A549 (cell line): Measurements from ENCODE around the gene PCDHGA10.

ENCODE experiments used
- CBX8 ChIP-seq: fragments of 200-600 bp; sonication (generic); IDR thresholded peaks from 2 replicates; pipeline ENCODE4 v1.6.1; 2016
- JUN ChIP-seq, 2 experiments: fragments of >200 bp; sonication (Bioruptor Twin); formaldehyde crosslinking; IDR thresholded peaks; 2 replicates in 1 of 2; 3 replicates in 1 of 2; pipeline ENCODE4 v1.6.1; 2016 to 2017
- JUNB ChIP-seq: fragments of >200 bp; sonication (Bioruptor Twin); formaldehyde crosslinking; IDR thresholded peaks from 2 replicates; pipeline ENCODE4 v1.6.1; 2016
- KDM1A ChIP-seq: fragments of 200-600 bp; sonication (generic); IDR thresholded peaks from 2 replicates; pipeline ENCODE4 v1.6.1; 2016; ENCODE audit warnings: low read depth, mild to moderate bottlenecking
- KDM5A ChIP-seq: fragments of 200-600 bp; sonication (generic); IDR thresholded peaks from 2 replicates; pipeline ENCODE4 v1.6.1; 2016; ENCODE audit warnings: antibody characterized with exemption, mild to moderate bottlenecking
- PHF8 ChIP-seq: fragments of 200-600 bp; sonication (generic); IDR thresholded peaks from 2 replicates; pipeline ENCODE4 v1.6.1; 2016; ENCODE audit warnings: low read depth, mild to moderate bottlenecking, antibody characterized with exemption, moderate library complexity, borderline replicate concordance
- POLR2A ChIP-seq: IDR thresholded peaks from 2 replicates; pipeline ENCODE4 v1.6.1; 2012; ENCODE audit warnings: mild to moderate bottlenecking, low read length
- RAD21 ChIP-seq, 2 experiments: fragments of >200 bp in 1 of 2; sonication (Bioruptor Twin) in 1 of 2; formaldehyde crosslinking in 1 of 2; IDR thresholded peaks in 1 of 2; conservative IDR thresholded peaks in 1 of 2; 2 replicates in 1 of 2; 3 replicates in 1 of 2; pipeline ENCODE4 v1.6.1; 2012 to 2018; ENCODE audit warnings: inconsistent platforms in 1 of 2
- RFX5 ChIP-seq: fragments of 450-650 bp; IDR thresholded peaks from 2 replicates; pipeline ENCODE4 v1.7.1; 2014; ENCODE audit warnings: antibody characterized with exemption, mild to moderate bottlenecking, moderate library complexity
- SMC3 ChIP-seq: fragments of >200 bp; sonication (Bioruptor Twin); formaldehyde crosslinking; IDR thresholded peaks from 3 replicates; pipeline ENCODE4 v1.6.1; 2018; ENCODE audit warnings: inconsistent platforms
- TP53 ChIP-seq: fragments of 250-450 bp; sonication (Bioruptor Pico); IDR thresholded peaks from 2 replicates; pipeline ENCODE4 v1.5.0; 2021; ENCODE audit warnings: mild to moderate bottlenecking, moderate library complexity
- TF ChIP-seq, protein P1 (sequence below): fragments of >200 bp; sonication (Bioruptor Twin); formaldehyde crosslinking; IDR thresholded peaks from 3 replicates; pipeline ENCODE4 v1.5.1; 2016
- TF ChIP-seq, protein P2 (sequence below): IDR thresholded peaks from 2 replicates; pipeline ENCODE4 v1.6.1; 2012
- TF ChIP-seq, protein P3 (sequence below): fragments of 150-350 bp; IDR thresholded peaks from 2 replicates; pipeline ENCODE4 v1.6.1; 2014; ENCODE audit warnings: low read depth, mild to moderate bottlenecking, low read length

DNA sequence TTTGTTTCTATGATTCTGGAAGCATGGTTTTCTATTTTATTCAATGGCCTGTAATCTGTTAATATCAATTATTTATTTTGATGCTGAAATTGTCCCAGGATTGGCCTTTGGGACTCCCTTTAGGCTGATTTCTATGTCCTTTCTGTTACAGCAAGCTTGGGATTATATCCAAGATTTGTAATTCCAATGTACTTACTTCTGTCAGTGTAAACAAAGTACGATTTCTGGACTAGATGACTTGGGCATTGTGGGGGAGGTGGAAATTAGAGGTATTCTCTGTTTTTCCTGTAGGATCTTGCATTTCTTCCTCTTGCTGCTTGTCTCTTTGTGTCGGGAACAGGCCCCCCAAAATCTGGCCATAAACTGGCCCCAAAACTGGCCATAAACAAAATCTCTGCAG lies 21.2 kb downstream of the PCDHGA10 start:
- no peak for TF ChIP-seq RFX5
- TF ChIP-seq SMC3 = no peak
- no peak for TF ChIP-seq JUN (IDR thresholded peaks at IDR 0.05)
- TF ChIP-seq PHF8 = no peak
- TF ChIP-seq, protein P1, sequence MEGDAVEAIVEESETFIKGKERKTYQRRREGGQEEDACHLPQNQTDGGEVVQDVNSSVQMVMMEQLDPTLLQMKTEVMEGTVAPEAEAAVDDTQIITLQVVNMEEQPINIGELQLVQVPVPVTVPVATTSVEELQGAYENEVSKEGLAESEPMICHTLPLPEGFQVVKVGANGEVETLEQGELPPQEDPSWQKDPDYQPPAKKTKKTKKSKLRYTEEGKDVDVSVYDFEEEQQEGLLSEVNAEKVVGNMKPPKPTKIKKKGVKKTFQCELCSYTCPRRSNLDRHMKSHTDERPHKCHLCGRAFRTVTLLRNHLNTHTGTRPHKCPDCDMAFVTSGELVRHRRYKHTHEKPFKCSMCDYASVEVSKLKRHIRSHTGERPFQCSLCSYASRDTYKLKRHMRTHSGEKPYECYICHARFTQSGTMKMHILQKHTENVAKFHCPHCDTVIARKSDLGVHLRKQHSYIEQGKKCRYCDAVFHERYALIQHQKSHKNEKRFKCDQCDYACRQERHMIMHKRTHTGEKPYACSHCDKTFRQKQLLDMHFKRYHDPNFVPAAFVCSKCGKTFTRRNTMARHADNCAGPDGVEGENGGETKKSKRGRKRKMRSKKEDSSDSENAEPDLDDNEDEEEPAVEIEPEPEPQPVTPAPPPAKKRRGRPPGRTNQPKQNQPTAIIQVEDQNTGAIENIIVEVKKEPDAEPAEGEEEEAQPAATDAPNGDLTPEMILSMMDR = no peak
- no peak for TF ChIP-seq RAD21 (conservative IDR thresholded peaks at IDR 0.05 in 1 of 2, IDR thresholded peaks at IDR 0.05 in 1 of 2)
- no peak for TF ChIP-seq POLR2A
- TF ChIP-seq, protein P2, sequence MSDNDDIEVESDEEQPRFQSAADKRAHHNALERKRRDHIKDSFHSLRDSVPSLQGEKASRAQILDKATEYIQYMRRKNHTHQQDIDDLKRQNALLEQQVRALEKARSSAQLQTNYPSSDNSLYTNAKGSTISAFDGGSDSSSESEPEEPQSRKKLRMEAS = no peak
- no peak for TF ChIP-seq KDM5A
- no peak for TF ChIP-seq CBX8
- TF ChIP-seq, protein P3, sequence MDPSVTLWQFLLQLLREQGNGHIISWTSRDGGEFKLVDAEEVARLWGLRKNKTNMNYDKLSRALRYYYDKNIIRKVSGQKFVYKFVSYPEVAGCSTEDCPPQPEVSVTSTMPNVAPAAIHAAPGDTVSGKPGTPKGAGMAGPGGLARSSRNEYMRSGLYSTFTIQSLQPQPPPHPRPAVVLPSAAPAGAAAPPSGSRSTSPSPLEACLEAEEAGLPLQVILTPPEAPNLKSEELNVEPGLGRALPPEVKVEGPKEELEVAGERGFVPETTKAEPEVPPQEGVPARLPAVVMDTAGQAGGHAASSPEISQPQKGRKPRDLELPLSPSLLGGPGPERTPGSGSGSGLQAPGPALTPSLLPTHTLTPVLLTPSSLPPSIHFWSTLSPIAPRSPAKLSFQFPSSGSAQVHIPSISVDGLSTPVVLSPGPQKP = no peak
- TF ChIP-seq JUNB = no peak
- no peak for TF ChIP-seq KDM1A
- no peak for TF ChIP-seq TP53 (CRISPR knock-in tag)
